ENCODE measurements around the gene SULT1C4.
"Not testable (repeated sequence)": the region's sequence is repeated elsewhere in the genome, so short reads cannot be mapped to it uniquely, and the experiment has no call there.

Gene SULT1C4

GRCh38 chr2:108348816-108349570, 28.8 kb upstream of the SULT1C4 start:
- in situ Hi-C loops (cut with MboI; ENCODE audit: low pct_unique_long_range_greater_than_20kb, low sequenced_read_pairs, unreplicated experiment) = no loop called here
- no peak for DNase-seq (ENCODE audit: low spot score)
- no peak for TF ChIP-seq CTCF (IDR thresholded peaks at IDR 0.05; ENCODE audit: extremely low read depth, insufficient read depth, missing control alignments)

- in situ Hi-C loops (cut with MboI; ENCODE audit: low pct_unique_long_range_greater_than_20kb, low sequenced_read_pairs, unreplicated experiment) = no loop called here
Measured at GRCh38 chr2:108349571-108349928, 28.2 kb upstream of the SULT1C4 start.

GRCh38 chr2:108351889-108352288, 25.9 kb upstream of the SULT1C4 start:
- in situ Hi-C loops (cut with MboI; ENCODE audit: low pct_unique_long_range_greater_than_20kb, low sequenced_read_pairs, unreplicated experiment) = no loop called here
- no peak for TF ChIP-seq CTCF (IDR thresholded peaks at IDR 0.05; ENCODE audit: extremely low read depth, insufficient read depth, missing control alignments)
- DNase-seq (ENCODE audit: low spot score) = no peak

More at GRCh38 chr2:108349571-108349928, 28.2 kb upstream of the SULT1C4 start:
- DNase-seq (ENCODE audit: low spot score) = no peak
- no peak for TF ChIP-seq CTCF (IDR thresholded peaks at IDR 0.05; ENCODE audit: extremely low read depth, insufficient read depth, missing control alignments)

- no peak for DNase-seq (ENCODE audit: low spot score)
- TF ChIP-seq CTCF (IDR thresholded peaks at IDR 0.05; ENCODE audit: extremely low read depth, insufficient read depth, missing control alignments) = no peak
- in situ Hi-C loops (cut with MboI; ENCODE audit: low pct_unique_long_range_greater_than_20kb, low sequenced_read_pairs, unreplicated experiment) = no loop called here
Measured at GRCh38 chr2:108354136-108354535, 23.6 kb upstream of the SULT1C4 start.

GRCh38 chr2:108355906-108356734, 21.6 kb upstream of the SULT1C4 start:
- DNase-seq (ENCODE audit: low spot score) = no peak
- in situ Hi-C loops (cut with MboI; ENCODE audit: low pct_unique_long_range_greater_than_20kb, low sequenced_read_pairs, unreplicated experiment) = no loop called here
- TF ChIP-seq CTCF (IDR thresholded peaks at IDR 0.05; ENCODE audit: extremely low read depth, insufficient read depth, missing control alignments) = no peak

- in situ Hi-C loops (cut with MboI; ENCODE audit: low pct_unique_long_range_greater_than_20kb, low sequenced_read_pairs, unreplicated experiment); DNase-seq (ENCODE audit: low spot score): not testable (repeated sequence)
Measured at GRCh38 chr2:108359336-108359735, 18.4 kb upstream of the SULT1C4 start.

Data from GM13977 (cell line).